GM18861 (cell line): ENCODE measurements around the gene IGFBP4.

Experiments used
- ATAC-seq: cut with Tn5 transposase; IDR thresholded peaks from one replicate; pipeline ENCODE4 v1.9.1; 2021; ENCODE audit not compliant: unreplicated experiment

The IGFBP4 gene

GRCh38 chr17:40431231-40431602 is 12.0 kb upstream of the IGFBP4 start:
- no peak for ATAC-seq

GRCh38 chr17:40432864-40433528 is 10.3 kb upstream of the IGFBP4 start:
- no peak for ATAC-seq

GRCh38 chr17:40433551-40434415 is 9.5 kb upstream of the IGFBP4 start:
- ATAC-seq: no peak

GRCh38 chr17:40436636-40437035 is 6.6 kb upstream of the IGFBP4 start:
- no peak for ATAC-seq

GRCh38 chr17:40437095-40437732 is 6.0 kb upstream of the IGFBP4 start:
- ATAC-seq: no peak

GRCh38 chr17:40440166-40440565 is 3.1 kb upstream of the IGFBP4 start:
- no peak for ATAC-seq

- no peak for ATAC-seq
Observed at GRCh38 chr17:40442392-40443195, 656 bp upstream of the IGFBP4 start.

GRCh38 chr17:40443988-40444899 is 994 bp downstream of the IGFBP4 start:
- ATAC-seq: no peak

- no peak for ATAC-seq
Observed at GRCh38 chr17:40445751-40446468, 2.7 kb downstream of the IGFBP4 start.

GRCh38 chr17:40447148-40447644 is 3.9 kb downstream of the IGFBP4 start:
- ATAC-seq: no peak

- ATAC-seq: no peak
Observed at GRCh38 chr17:40447806-40448205, 4.6 kb downstream of the IGFBP4 start.

- ATAC-seq: no peak
Observed at GRCh38 chr17:40448213-40448638, 5.0 kb downstream of the IGFBP4 start.

GRCh38 chr17:40448639-40449261 is 5.5 kb downstream of the IGFBP4 start:
- no peak for ATAC-seq

GRCh38 chr17:40450175-40450574 is 6.9 kb downstream of the IGFBP4 start:
- ATAC-seq: no peak

GRCh38 chr17:40451420-40451819 is 8.2 kb downstream of the IGFBP4 start:
- ATAC-seq: no peak

GRCh38 chr17:40452216-40452787 is 9.1 kb downstream of the IGFBP4 start:
- ATAC-seq: no peak

- no peak for ATAC-seq
Observed at GRCh38 chr17:40452921-40453378, 9.7 kb downstream of the IGFBP4 start.

- ATAC-seq: no peak
Observed at GRCh38 chr17:40453881-40454612, 10.8 kb downstream of the IGFBP4 start.
